Bronchial epithelial cell (primary cell): ENCODE measurements around the gene ZNF782. TPM values are rescaled to one million over a fixed set of nuclear protein-coding genes. Genes with fewer than 3 reads are reported as not detected.
A peak's percentile ranks its signal among the peaks of the same experiment; 100 is the strongest.
"Not testable (repeated sequence)": the region's sequence is repeated elsewhere in the genome, so short reads cannot be mapped to it uniquely, and the experiment has no call there.

ENCODE experiments used
- DNase-seq: peaks from one replicate; pipeline ENCODE4 v3.0.0-alpha.2; 2010; ENCODE audit warnings: low read depth
- FAIRE-seq: peaks from 2 replicates; lab custom pipeline; 2011; peaks lifted over from hg19 to GRCh38; lab: Jason Lieb, UNC
- H3K27me3 ChIP-seq: 2 replicates; pipeline ENCODE4 v1.5.1; 2011; ENCODE audit warnings: low read length; ENCODE audit not compliant: control insufficient read depth, insufficient read depth
- H3K36me3 ChIP-seq: 2 replicates; pipeline ENCODE4 v1.5.1; 2011; ENCODE audit warnings: low read length; ENCODE audit not compliant: control insufficient read depth, insufficient read depth
- H3K4me3 ChIP-seq: 2 replicates; pipeline ENCODE4 v1.5.1; 2011; ENCODE audit warnings: mild to moderate bottlenecking, low read depth, low read length, control low read depth
- total RNA-seq: library from RNA; depleted of rRNA; stranded (reverse); fragments of >200 nt; gene quantifications from 2 replicates; pipeline ENCODE4 v1.2.1, GENCODE V29; 2014
- TF ChIP-seq, protein P1 (sequence below): IDR thresholded peaks from 2 replicates; pipeline ENCODE4 v1.5.1; 2011; ENCODE audit warnings: mild to moderate bottlenecking, moderate library complexity, low read length, control low read depth, inconsistent platforms; ENCODE audit not compliant: insufficient read depth, severe bottlenecking

ZNF782 gene
- total RNA-seq, 1 donor from 2014 or later, result 2.1 TPM

DNA sequence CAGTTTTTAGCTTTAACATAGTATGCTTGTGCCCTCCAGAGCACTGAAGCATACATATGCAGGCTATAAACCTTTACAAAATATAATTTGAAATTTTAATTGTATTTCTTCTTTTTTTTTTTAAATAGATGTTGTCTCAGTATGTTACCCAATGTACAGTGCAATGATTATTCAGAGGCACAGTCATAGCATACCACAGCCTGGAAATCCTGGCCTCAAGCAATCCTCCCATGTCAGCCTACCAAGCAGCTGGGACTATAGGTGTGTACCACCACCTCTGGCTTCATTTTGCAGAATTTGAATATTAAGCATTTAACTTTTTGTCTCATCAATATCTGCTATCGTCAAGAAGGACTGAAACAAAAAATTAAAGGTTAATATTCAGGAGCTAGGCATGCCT, 16.9 kb upstream of the ZNF782 start:
- DNase-seq (peak; percentile 81), FAIRE-seq (no peak)
- TF ChIP-seq, protein P1, sequence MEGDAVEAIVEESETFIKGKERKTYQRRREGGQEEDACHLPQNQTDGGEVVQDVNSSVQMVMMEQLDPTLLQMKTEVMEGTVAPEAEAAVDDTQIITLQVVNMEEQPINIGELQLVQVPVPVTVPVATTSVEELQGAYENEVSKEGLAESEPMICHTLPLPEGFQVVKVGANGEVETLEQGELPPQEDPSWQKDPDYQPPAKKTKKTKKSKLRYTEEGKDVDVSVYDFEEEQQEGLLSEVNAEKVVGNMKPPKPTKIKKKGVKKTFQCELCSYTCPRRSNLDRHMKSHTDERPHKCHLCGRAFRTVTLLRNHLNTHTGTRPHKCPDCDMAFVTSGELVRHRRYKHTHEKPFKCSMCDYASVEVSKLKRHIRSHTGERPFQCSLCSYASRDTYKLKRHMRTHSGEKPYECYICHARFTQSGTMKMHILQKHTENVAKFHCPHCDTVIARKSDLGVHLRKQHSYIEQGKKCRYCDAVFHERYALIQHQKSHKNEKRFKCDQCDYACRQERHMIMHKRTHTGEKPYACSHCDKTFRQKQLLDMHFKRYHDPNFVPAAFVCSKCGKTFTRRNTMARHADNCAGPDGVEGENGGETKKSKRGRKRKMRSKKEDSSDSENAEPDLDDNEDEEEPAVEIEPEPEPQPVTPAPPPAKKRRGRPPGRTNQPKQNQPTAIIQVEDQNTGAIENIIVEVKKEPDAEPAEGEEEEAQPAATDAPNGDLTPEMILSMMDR, result no peak
- Histone ChIP-seq H3K36me3 (no peaks in the 10 kb centered on the region), H3K27me3 (no peaks in the 10 kb centered on the region), H3K4me3 (no peak overlapping the region)

- peak; percentile 54 for DNase-seq
- H3K4me3 ChIP-seq, result no peak overlapping the region
- TF ChIP-seq, protein P1, result no peak
- no peaks in the 10 kb centered on the region for H3K27me3 ChIP-seq
- FAIRE-seq, result no peak
- no peaks in the 10 kb centered on the region for H3K36me3 ChIP-seq
Measured at GRCh38 chr9:96868709-96869108, 14.4 kb upstream of the ZNF782 start.

- H3K4me3 ChIP-seq, result no peak overlapping the region
- H3K36me3 ChIP-seq, result no peaks in the 10 kb centered on the region
- TF ChIP-seq, protein P1, result no peak
- peak; percentile 18 for FAIRE-seq
- DNase-seq, result no peak
- no peaks in the 10 kb centered on the region for H3K27me3 ChIP-seq
Measured at GRCh38 chr9:96867079-96867804, 12.9 kb upstream of the ZNF782 start.

GRCh38 chr9:96865240-96865639, 10.9 kb upstream of the ZNF782 start:
- not testable (repeated sequence) for H3K27me3 ChIP-seq, DNase-seq, H3K4me3 ChIP-seq, H3K36me3 ChIP-seq, FAIRE-seq

GRCh38 chr9:96859461-96860198, 5.3 kb upstream of the ZNF782 start:
- TF ChIP-seq, protein P1, result no peak
- FAIRE-seq (peak; percentile 80), DNase-seq (peak; percentile 98)
- Histone ChIP-seq H3K36me3 (no peaks in the 10 kb centered on the region), H3K27me3 (no peaks in the 10 kb centered on the region), H3K4me3 (no peak overlapping the region)

DNA sequence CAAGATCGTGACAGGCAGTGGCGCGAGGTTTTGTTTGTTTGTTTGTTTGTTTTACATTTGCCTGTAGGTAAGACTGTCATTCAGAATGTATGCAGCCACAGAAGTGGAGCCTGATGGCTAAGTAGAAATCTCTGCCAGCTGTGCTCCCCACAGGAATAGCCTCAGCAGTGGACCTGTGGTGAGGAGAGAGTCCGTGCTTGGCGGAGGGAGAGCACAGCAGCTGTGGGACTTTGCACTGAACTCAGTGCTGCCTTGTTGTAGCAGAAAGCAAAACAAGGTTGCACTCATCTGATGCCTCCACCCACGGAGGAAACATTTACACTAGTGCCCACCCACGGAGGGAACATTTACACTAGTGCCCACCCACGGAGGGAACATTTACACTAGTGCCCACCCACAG, 4.4 kb upstream of the ZNF782 start:
- FAIRE-seq (no peak), DNase-seq (no peak)
- Histone ChIP-seq H3K4me3 (no peak overlapping the region), H3K36me3 (no peaks in the 10 kb centered on the region), H3K27me3 (no peaks in the 10 kb centered on the region)
- TF ChIP-seq, protein P1, result no peak
